ENCODE data around the gene PDHX.

PDHX gene

DNA sequence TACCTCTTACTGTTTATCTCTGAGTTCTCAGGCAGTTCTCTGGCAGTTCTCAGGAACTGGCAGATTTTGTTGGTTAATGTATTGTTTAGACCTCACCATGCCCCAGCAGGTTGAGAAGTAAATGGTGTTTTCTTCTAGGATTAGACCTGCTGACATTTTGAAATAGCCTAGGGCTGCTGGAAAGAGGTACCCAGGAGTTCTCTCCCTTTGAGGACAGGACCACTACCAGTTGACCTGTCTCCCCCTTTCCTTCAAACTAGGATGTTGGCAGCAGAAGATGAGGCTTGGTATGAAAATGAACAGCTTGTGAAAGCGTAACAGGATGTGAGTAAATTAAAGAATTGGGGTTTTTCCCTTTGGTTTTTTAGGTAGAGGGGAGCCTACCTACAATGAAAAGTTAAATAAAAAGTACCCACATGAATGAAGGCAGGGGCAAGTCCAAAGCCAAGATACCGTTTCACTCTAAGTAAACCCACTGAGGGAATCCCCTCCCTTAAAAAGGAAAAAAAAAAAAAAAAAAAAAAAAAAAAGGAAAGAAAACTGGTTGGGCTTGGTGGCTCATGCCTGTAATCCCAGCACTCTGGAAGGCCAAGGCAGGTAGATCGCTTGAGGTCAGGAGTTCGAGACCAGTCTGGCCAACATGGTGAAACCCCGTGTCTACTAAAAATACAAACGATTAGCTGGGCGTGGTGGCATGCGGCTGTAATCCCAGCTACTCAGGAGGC is 96.2 kb downstream of the PDHX start:
- Histone ChIP-seq H3K4me1 (ENCODE audit: low read length) (peaks cover 33% of the 10 kb centered on the region), H3F3A (ENCODE audit: insufficient read depth, low read length) (peaks cover 31% of the 10 kb centered on the region), H3K79me2 (ENCODE audit: low read length) (no peaks in the 10 kb centered on the region), H2AFZ (ENCODE audit: low read length) (no peak overlapping the region), H3K27me3 (replicated peaks; ENCODE audit: insufficient read depth, low read length) (no peaks in the 10 kb centered on the region), H3K9ac (ENCODE audit: low read length) (peak overlapping the region; percentile 19), H3K9me2 (replicated peaks; ENCODE audit: insufficient read depth, low read length) (no peaks in the 10 kb centered on the region), H3K4me2 (ENCODE audit: low read depth, low read length) (peak overlapping the region; percentile 36), H3K9me3 (replicated peaks; ENCODE audit: insufficient read depth, low read length) (no peaks in the 10 kb centered on the region), H3K36me3 (replicated peaks; ENCODE audit: insufficient read depth, low read length) (no peaks in the 10 kb centered on the region), H3K27ac (ENCODE audit: low read length) (peak overlapping the region; percentile 95), H4K20me1 (ENCODE audit: insufficient read depth, low read length) (no peaks in the 10 kb centered on the region), H3K4me3 (ENCODE audit: low read length) (no peak overlapping the region)
- DNase-seq, result peak; percentile 68
- TF ChIP-seq EZH2phosphoT487 (IDR thresholded peaks at IDR 0.05; ENCODE audit: low read length), result no peak
- no peak for TF ChIP-seq EZH2 (optimal IDR thresholded peaks at IDR 0.05; ENCODE audit: low read depth, low read length)
- TF ChIP-seq, protein P1, sequence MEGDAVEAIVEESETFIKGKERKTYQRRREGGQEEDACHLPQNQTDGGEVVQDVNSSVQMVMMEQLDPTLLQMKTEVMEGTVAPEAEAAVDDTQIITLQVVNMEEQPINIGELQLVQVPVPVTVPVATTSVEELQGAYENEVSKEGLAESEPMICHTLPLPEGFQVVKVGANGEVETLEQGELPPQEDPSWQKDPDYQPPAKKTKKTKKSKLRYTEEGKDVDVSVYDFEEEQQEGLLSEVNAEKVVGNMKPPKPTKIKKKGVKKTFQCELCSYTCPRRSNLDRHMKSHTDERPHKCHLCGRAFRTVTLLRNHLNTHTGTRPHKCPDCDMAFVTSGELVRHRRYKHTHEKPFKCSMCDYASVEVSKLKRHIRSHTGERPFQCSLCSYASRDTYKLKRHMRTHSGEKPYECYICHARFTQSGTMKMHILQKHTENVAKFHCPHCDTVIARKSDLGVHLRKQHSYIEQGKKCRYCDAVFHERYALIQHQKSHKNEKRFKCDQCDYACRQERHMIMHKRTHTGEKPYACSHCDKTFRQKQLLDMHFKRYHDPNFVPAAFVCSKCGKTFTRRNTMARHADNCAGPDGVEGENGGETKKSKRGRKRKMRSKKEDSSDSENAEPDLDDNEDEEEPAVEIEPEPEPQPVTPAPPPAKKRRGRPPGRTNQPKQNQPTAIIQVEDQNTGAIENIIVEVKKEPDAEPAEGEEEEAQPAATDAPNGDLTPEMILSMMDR (IDR thresholded peaks at IDR 0.05; ENCODE audit: low read length), result no peak

- peak overlapping the region; percentile 69 for H3K4me2 ChIP-seq (ENCODE audit: low read depth, low read length)
- H3K36me3 ChIP-seq (replicated peaks; ENCODE audit: insufficient read depth, low read length), result no peaks in the 10 kb centered on the region
- peaks cover 29% of the 10 kb centered on the region for H3F3A ChIP-seq (ENCODE audit: insufficient read depth, low read length)
- peaks cover 26% of the 10 kb centered on the region for H3K4me1 ChIP-seq (ENCODE audit: low read length)
- DNase-seq, result peak; percentile 83
- H3K9me3 ChIP-seq (replicated peaks; ENCODE audit: insufficient read depth, low read length), result no peaks in the 10 kb centered on the region
- no peak for TF ChIP-seq EZH2phosphoT487 (IDR thresholded peaks at IDR 0.05; ENCODE audit: low read length)
- TF ChIP-seq, protein P1 (IDR thresholded peaks at IDR 0.05; ENCODE audit: low read length), result no peak
- TF ChIP-seq EZH2 (optimal IDR thresholded peaks at IDR 0.05; ENCODE audit: low read depth, low read length), result no peak
- H3K9me2 ChIP-seq (replicated peaks; ENCODE audit: insufficient read depth, low read length), result no peaks in the 10 kb centered on the region
- no peaks in the 10 kb centered on the region for H3K79me2 ChIP-seq (ENCODE audit: low read length)
- peak overlapping the region; percentile 33 for H3K4me3 ChIP-seq (ENCODE audit: low read length)
- H3K27ac ChIP-seq (ENCODE audit: low read length), result peak overlapping the region; percentile 95
- H3K27me3 ChIP-seq (replicated peaks; ENCODE audit: insufficient read depth, low read length), result no peaks in the 10 kb centered on the region
- peak overlapping the region; percentile 20; the same call in 1 of the 2 replicates for H2AFZ ChIP-seq (ENCODE audit: low read length)
- peak overlapping the region; percentile 55 for H3K9ac ChIP-seq (ENCODE audit: low read length)
- no peaks in the 10 kb centered on the region for H4K20me1 ChIP-seq (ENCODE audit: insufficient read depth, low read length)
Observed at GRCh38 chr11:35013514-35014233, 97.3 kb downstream of the PDHX start.

DNA sequence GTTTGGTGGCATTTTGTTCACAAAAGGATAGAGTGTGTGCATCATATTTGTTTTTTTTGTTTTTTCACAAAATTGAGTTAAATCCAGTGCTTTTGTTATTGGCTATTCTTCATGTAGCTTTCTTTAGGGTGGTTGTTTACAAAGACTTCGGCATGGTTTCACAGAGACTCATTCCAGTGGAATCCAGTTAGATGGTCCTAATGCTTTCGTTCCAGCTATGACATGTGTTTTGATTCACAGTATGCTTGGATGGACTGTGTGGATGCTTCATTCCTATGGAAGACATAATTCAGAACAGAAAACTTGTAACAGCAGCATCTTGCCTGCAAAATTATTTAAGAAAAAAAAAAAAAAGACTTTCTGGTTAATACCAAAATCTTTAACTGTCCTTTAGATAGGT is 97.9 kb downstream of the PDHX start:
- Histone ChIP-seq H4K20me1 (ENCODE audit: insufficient read depth, low read length) (no peaks in the 10 kb centered on the region), H3K9ac (ENCODE audit: low read length) (peak overlapping the region; percentile 55), H2AFZ (ENCODE audit: low read length) (peak overlapping the region; percentile 20; the same call in 1 of the 2 replicates), H3K4me1 (ENCODE audit: low read length) (peaks cover 26% of the 10 kb centered on the region), H3K27me3 (replicated peaks; ENCODE audit: insufficient read depth, low read length) (no peaks in the 10 kb centered on the region), H3K27ac (ENCODE audit: low read length) (peak overlapping the region; percentile 95), H3K36me3 (replicated peaks; ENCODE audit: insufficient read depth, low read length) (no peaks in the 10 kb centered on the region), H3K4me3 (ENCODE audit: low read length) (peak overlapping the region; percentile 33), H3K4me2 (ENCODE audit: low read depth, low read length) (peak overlapping the region; percentile 69), H3K79me2 (ENCODE audit: low read length) (no peaks in the 10 kb centered on the region), H3K9me3 (replicated peaks; ENCODE audit: insufficient read depth, low read length) (no peaks in the 10 kb centered on the region), H3K9me2 (replicated peaks; ENCODE audit: insufficient read depth, low read length) (no peaks in the 10 kb centered on the region), H3F3A (ENCODE audit: insufficient read depth, low read length) (peaks cover 29% of the 10 kb centered on the region)
- DNase-seq, result no peak
- TF ChIP-seq EZH2phosphoT487 (IDR thresholded peaks at IDR 0.05; ENCODE audit: low read length), result no peak
- TF ChIP-seq, protein P1 (IDR thresholded peaks at IDR 0.05; ENCODE audit: low read length), result no peak
- no peak for TF ChIP-seq EZH2 (optimal IDR thresholded peaks at IDR 0.05; ENCODE audit: low read depth, low read length)
